MG63 (cell line): ENCODE results near the gene SLC44A3. TPM values are rescaled to one million over a fixed set of nuclear protein-coding genes. Genes with fewer than 3 reads are reported as not detected.

Source experiments
- DNase-seq: peaks from one replicate; pipeline ENCODE4 v3.0.0-alpha.2; 2020
- H3K27me3 ChIP-seq: fragments of 250-450 bp; sonication (Bioruptor Pico); 2 replicates; pipeline ENCODE4 v1.5.1; 2020; ENCODE audit warnings: mild to moderate bottlenecking, moderate library complexity
- H3K36me3 ChIP-seq: fragments of 250-450 bp; sonication (Bioruptor Pico); 2 replicates; pipeline ENCODE4 v1.5.1; 2020; ENCODE audit warnings: mild to moderate bottlenecking, moderate library complexity
- H3K4me3 ChIP-seq: fragments of 250-450 bp; sonication (Bioruptor Pico); 2 replicates; pipeline ENCODE4 v1.5.1; 2020; ENCODE audit warnings: mild to moderate bottlenecking, moderate library complexity
- H3K9me3 ChIP-seq: fragments of 250-450 bp; sonication (Bioruptor Pico); 2 replicates; pipeline ENCODE4 v1.5.1; 2020; ENCODE audit warnings: mild to moderate bottlenecking, moderate library complexity
- total RNA-seq: library from RNA; depleted of rRNA; stranded (reverse); fragments of >200 nt; shearing (Covaris generic); gene quantifications from 2 replicates; pipeline ENCODE4 v1.2.3, GENCODE V29; 2014; ENCODE audit warnings: low replicate concordance

SLC44A3 gene
- total RNA-seq, 1 experiment from 2014 or later = 0.26 TPM

GRCh38 chr1:94874423-94874822 is 54.3 kb downstream of the SLC44A3 start:
- H3K9me3 ChIP-seq = no peaks in the 10 kb centered on the region
- no peak overlapping the region for H3K4me3 ChIP-seq
- no peak for DNase-seq
- H3K36me3 ChIP-seq = no peaks in the 10 kb centered on the region
- no peaks in the 10 kb centered on the region for H3K27me3 ChIP-seq

GRCh38 chr1:94875794-94876193 is 55.6 kb downstream of the SLC44A3 start:
- no peaks in the 10 kb centered on the region for H3K27me3 ChIP-seq
- no peak overlapping the region for H3K4me3 ChIP-seq
- H3K36me3 ChIP-seq = no peaks in the 10 kb centered on the region
- H3K9me3 ChIP-seq = no peaks in the 10 kb centered on the region
- no peak for DNase-seq

GRCh38 chr1:94876362-94876761 is 56.2 kb downstream of the SLC44A3 start:
- DNase-seq = no peak
- Histone ChIP-seq H3K4me3 (no peak overlapping the region), H3K36me3 (no peaks in the 10 kb centered on the region), H3K27me3 (no peaks in the 10 kb centered on the region), H3K9me3 (no peaks in the 10 kb centered on the region)

- Histone ChIP-seq H3K4me3 (no peak overlapping the region), H3K36me3 (no peaks in the 10 kb centered on the region), H3K9me3 (no peaks in the 10 kb centered on the region), H3K27me3 (no peaks in the 10 kb centered on the region)
- DNase-seq = no peak
Observed at GRCh38 chr1:94878329-94878728, 58.2 kb downstream of the SLC44A3 start.

- Histone ChIP-seq H3K27me3 (no peaks in the 10 kb centered on the region), H3K4me3 (no peak overlapping the region), H3K9me3 (no peaks in the 10 kb centered on the region), H3K36me3 (no peaks in the 10 kb centered on the region)
- DNase-seq = peak; percentile 30
Observed at GRCh38 chr1:94883691-94884090, 63.5 kb downstream of the SLC44A3 start.

- H3K4me3 ChIP-seq = no peak overlapping the region
- no peaks in the 10 kb centered on the region for H3K36me3 ChIP-seq
- DNase-seq = peak; percentile 70
Observed at GRCh38 chr1:94884106-94884505, 63.9 kb downstream of the SLC44A3 start.

GRCh38 chr1:94884507-94884906 is 64.3 kb downstream of the SLC44A3 start:
- Histone ChIP-seq H3K36me3 (no peaks in the 10 kb centered on the region), H3K27me3 (no peaks in the 10 kb centered on the region), H3K9me3 (no peaks in the 10 kb centered on the region), H3K4me3 (no peak overlapping the region)
- no peak for DNase-seq

More at GRCh38 chr1:94884106-94884505, 63.9 kb downstream of the SLC44A3 start:
- H3K9me3 ChIP-seq = no peaks in the 10 kb centered on the region
- H3K27me3 ChIP-seq = no peaks in the 10 kb centered on the region

GRCh38 chr1:94886361-94886760 is 66.2 kb downstream of the SLC44A3 start:
- H3K9me3 ChIP-seq = no peaks in the 10 kb centered on the region
- peaks cover 3% of the 10 kb centered on the region; the same call in 1 of the 2 replicates for H3K36me3 ChIP-seq
- no peak overlapping the region for H3K4me3 ChIP-seq
- no peak for DNase-seq
- H3K27me3 ChIP-seq = no peaks in the 10 kb centered on the region

- H3K9me3 ChIP-seq = no peaks in the 10 kb centered on the region
Observed at GRCh38 chr1:94887106-94887505, 66.9 kb downstream of the SLC44A3 start.

GRCh38 chr1:94887603-94888171 is 67.5 kb downstream of the SLC44A3 start:
- no peak overlapping the region for H3K4me3 ChIP-seq
- peaks cover 8% of the 10 kb centered on the region for H3K36me3 ChIP-seq
- no peaks in the 10 kb centered on the region for H3K27me3 ChIP-seq
- DNase-seq = no peak
- no peaks in the 10 kb centered on the region for H3K9me3 ChIP-seq

More at GRCh38 chr1:94887106-94887505, 66.9 kb downstream of the SLC44A3 start:
- DNase-seq = no peak
- peaks cover 7% of the 10 kb centered on the region for H3K36me3 ChIP-seq
- no peaks in the 10 kb centered on the region for H3K27me3 ChIP-seq
- no peak overlapping the region for H3K4me3 ChIP-seq

- H3K27me3 ChIP-seq = no peaks in the 10 kb centered on the region
- peaks cover 12% of the 10 kb centered on the region for H3K36me3 ChIP-seq
- no peak overlapping the region for H3K4me3 ChIP-seq
- no peaks in the 10 kb centered on the region for H3K9me3 ChIP-seq
- DNase-seq = no peak
Observed at GRCh38 chr1:94888201-94888600, 68.0 kb downstream of the SLC44A3 start.

GRCh38 chr1:94892604-94893254 is 72.6 kb downstream of the SLC44A3 start:
- peaks cover 44% of the 10 kb centered on the region for H3K36me3 ChIP-seq
- no peak overlapping the region for H3K4me3 ChIP-seq
- no peaks in the 10 kb centered on the region for H3K9me3 ChIP-seq
- H3K27me3 ChIP-seq = no peaks in the 10 kb centered on the region
- no peak for DNase-seq

GRCh38 chr1:94894630-94895029 is 74.5 kb downstream of the SLC44A3 start:
- Histone ChIP-seq H3K27me3 (no peaks in the 10 kb centered on the region), H3K36me3 (peaks cover 61% of the 10 kb centered on the region), H3K4me3 (no peak overlapping the region), H3K9me3 (no peaks in the 10 kb centered on the region)
- DNase-seq = no peak

GRCh38 chr1:94895518-94895917 is 75.4 kb downstream of the SLC44A3 start:
- peaks cover 70% of the 10 kb centered on the region for H3K36me3 ChIP-seq
- DNase-seq = no peak

GRCh38 chr1:94898491-94899385 is 78.6 kb downstream of the SLC44A3 start:
- no peak for DNase-seq
- Histone ChIP-seq H3K36me3 (peaks cover 83% of the 10 kb centered on the region), H3K27me3 (no peaks in the 10 kb centered on the region), H3K4me3 (no peak overlapping the region), H3K9me3 (no peaks in the 10 kb centered on the region)

More at GRCh38 chr1:94895518-94895917, 75.4 kb downstream of the SLC44A3 start:
- no peak overlapping the region for H3K4me3 ChIP-seq
- no peaks in the 10 kb centered on the region for H3K27me3 ChIP-seq
- no peaks in the 10 kb centered on the region for H3K9me3 ChIP-seq

- peaks cover 80% of the 10 kb centered on the region for H3K36me3 ChIP-seq
- no peaks in the 10 kb centered on the region for H3K27me3 ChIP-seq
- H3K9me3 ChIP-seq = no peaks in the 10 kb centered on the region
- DNase-seq = no peak
- no peak overlapping the region for H3K4me3 ChIP-seq
Observed at GRCh38 chr1:94899756-94900155, 79.6 kb downstream of the SLC44A3 start.

- no peak overlapping the region for H3K4me3 ChIP-seq
- H3K27me3 ChIP-seq = no peaks in the 10 kb centered on the region
- peaks cover 64% of the 10 kb centered on the region for H3K36me3 ChIP-seq
- DNase-seq = no peak
- no peaks in the 10 kb centered on the region for H3K9me3 ChIP-seq
Observed at GRCh38 chr1:94901841-94902240, 81.7 kb downstream of the SLC44A3 start.
